B cell (primary cell): ENCODE results near the gene DCUN1D1.

Source experiments
- EZH2 ChIP-seq: IDR thresholded peaks from 2 replicates; pipeline ENCODE4 v1.6.1; 2012; ENCODE audit warnings: borderline replicate concordance, low read depth, mild to moderate bottlenecking, moderate library complexity, low read length; ENCODE audit not compliant: insufficient read depth, poor library complexity, severe bottlenecking
- TF ChIP-seq, protein P1 (sequence below): fragments of 200-600 bp; IDR thresholded peaks from one replicate; pipeline ENCODE4 v1.8.0; 2022; ENCODE audit warnings: antibody characterized with exemption, mild to moderate bottlenecking

DNA sequence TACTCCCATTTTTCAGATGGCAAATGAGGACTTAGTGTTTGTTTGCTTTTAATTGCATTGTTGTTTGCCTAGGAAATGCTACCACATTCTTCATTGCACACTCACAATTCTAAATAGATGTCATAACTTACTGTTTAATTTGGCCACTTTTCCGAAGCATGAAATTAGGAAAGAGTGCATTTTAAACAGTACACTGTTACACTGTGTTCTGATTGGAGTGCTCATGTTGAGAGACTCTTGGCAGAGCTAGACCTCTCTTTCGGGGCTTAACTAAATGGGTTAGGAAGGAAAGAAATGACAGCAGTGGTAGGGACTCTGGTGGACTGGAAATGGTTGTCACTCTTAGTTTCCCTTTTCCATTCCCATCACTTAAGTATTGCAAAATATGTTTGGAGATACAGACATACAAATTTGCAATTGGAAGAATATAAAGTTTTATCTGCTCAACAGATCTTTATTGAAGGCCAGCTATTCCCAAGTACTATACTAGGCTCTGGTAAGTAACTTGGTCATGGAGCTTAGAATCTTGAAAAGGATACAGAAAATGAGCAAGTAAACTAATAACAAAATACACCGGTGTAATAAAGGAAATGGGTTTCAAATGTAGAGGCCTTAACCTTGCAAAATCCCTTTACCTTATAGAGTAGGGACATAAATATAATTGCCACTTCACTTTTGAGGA lies 90.2 kb downstream of the DCUN1D1 start:
- TF ChIP-seq, protein P1, sequence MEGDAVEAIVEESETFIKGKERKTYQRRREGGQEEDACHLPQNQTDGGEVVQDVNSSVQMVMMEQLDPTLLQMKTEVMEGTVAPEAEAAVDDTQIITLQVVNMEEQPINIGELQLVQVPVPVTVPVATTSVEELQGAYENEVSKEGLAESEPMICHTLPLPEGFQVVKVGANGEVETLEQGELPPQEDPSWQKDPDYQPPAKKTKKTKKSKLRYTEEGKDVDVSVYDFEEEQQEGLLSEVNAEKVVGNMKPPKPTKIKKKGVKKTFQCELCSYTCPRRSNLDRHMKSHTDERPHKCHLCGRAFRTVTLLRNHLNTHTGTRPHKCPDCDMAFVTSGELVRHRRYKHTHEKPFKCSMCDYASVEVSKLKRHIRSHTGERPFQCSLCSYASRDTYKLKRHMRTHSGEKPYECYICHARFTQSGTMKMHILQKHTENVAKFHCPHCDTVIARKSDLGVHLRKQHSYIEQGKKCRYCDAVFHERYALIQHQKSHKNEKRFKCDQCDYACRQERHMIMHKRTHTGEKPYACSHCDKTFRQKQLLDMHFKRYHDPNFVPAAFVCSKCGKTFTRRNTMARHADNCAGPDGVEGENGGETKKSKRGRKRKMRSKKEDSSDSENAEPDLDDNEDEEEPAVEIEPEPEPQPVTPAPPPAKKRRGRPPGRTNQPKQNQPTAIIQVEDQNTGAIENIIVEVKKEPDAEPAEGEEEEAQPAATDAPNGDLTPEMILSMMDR, result no peak
- TF ChIP-seq EZH2, result no peak
